Calu3 (cell line): ENCODE results near the gene MYCBP. TPM values are rescaled to one million over a fixed set of nuclear protein-coding genes. Genes with fewer than 3 reads are reported as not detected.

Experiments used
- BruUV-seq: library from RNA; stranded (reverse); fragments of 400-500 nt; replicated peaks from 2 replicates; lab custom pipeline; 2021; lab: Mats Ljungman, UMichigan
- CTCF ChIA-PET: fragments of 300-600 bp; sonication (Branson Sonifier 250); formaldehyde crosslinking; loops from one replicate; lab custom pipeline; 2022; ENCODE audit warnings: antibody characterized with exemption; lab: Charles Lee
- DNase-seq: peaks from one replicate; pipeline ENCODE4 v3.0.0; 2022
- H3K27ac Mint-ChIP-seq: one replicate; pipeline ENCODE4 v1.8.0; 2022; ENCODE audit warnings: mixed read lengths; ENCODE audit not compliant: unreplicated experiment
- H3K27me3 Mint-ChIP-seq: one replicate; pipeline ENCODE4 v1.8.0; 2022; ENCODE audit warnings: mixed read lengths; ENCODE audit not compliant: unreplicated experiment
- H3K36me3 Mint-ChIP-seq: one replicate; pipeline ENCODE4 v1.8.0; 2022; ENCODE audit warnings: mild to moderate bottlenecking, moderate library complexity, mixed read lengths; ENCODE audit not compliant: insufficient read depth, unreplicated experiment
- H3K4me1 Mint-ChIP-seq: one replicate; pipeline ENCODE4 v1.8.0; 2022; ENCODE audit warnings: mild to moderate bottlenecking, low read depth, mixed read lengths; ENCODE audit not compliant: unreplicated experiment
- H3K4me3 Mint-ChIP-seq: one replicate; pipeline ENCODE4 v1.8.0; 2022; ENCODE audit warnings: mild to moderate bottlenecking, low read depth, moderate library complexity, mixed read lengths; ENCODE audit not compliant: unreplicated experiment
- H3K9me3 Mint-ChIP-seq: one replicate; pipeline ENCODE4 v1.8.0; 2022; ENCODE audit warnings: low read depth, mixed read lengths; ENCODE audit not compliant: unreplicated experiment
- CTCF ChIP-seq: fragments of 200-600 bp; IDR thresholded peaks from one replicate; pipeline ENCODE4 v1.8.0; 2022; ENCODE audit warnings: antibody characterized with exemption; ENCODE audit not compliant: unreplicated experiment
- intact Hi-C: fragments of 100-400 bp; cut with micrococcal nuclease; formaldehyde crosslinking; loops from one replicate; pipeline ENCODE4 v1.10.0; 2022; ENCODE audit not compliant: unreplicated experiment
- total RNA-seq: library from RNA; stranded (reverse); gene quantifications from 2 replicates; pipeline ENCODE4 v1.2.3, GENCODE V29; 2022

MYCBP gene
- total RNA-seq, 1 experiment from 2014 or later: 25.9 TPM

DNA sequence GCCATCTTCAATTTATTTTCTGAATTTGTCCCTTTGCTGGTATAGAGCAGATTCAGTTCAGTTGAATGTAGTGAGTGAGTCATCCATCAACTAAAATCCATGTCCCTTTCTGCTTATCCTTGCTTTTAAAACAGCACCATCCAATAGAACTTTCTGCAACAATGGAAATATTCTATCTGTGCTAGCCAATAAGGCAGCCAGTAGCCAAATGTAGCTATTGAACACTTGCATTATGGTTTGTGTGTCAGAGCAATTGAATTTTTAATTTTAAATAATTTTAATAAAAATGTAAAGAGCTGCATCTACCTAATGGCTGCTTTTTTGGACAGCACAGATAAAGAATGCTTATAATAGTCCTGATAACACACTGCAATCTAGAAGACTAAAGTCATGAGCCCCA, 8.3 kb upstream of the MYCBP start, which contains the start of gene GJA9:
Gene GJA9, minus strand, starts transcription at position 101 of the 400 bp plus-strand sequence. CDS start 5,489 bp downstream, outside the sequence.
- intact Hi-C loops: no loop called here
- no TSS peak for BruUV-seq

GRCh38 chr1:38875811-38876210, 2.7 kb upstream of the MYCBP start:
- no peak overlapping the region for H3K27ac Mint-ChIP-seq
- intact Hi-C loops: no loop called here
- H3K36me3 Mint-ChIP-seq: peaks cover 27% of the 10 kb centered on the region
- CTCF ChIA-PET: interaction anchor here (0.6 kb wide), 1 partner anchor 255 kb away, joined by 3 read pairs; no protein-coding TSS in a partner anchor
- no peak overlapping the region for H3K4me3 Mint-ChIP-seq
- BruUV-seq: no TSS peak
- no peaks in the 10 kb centered on the region for H3K9me3 Mint-ChIP-seq
- H3K27me3 Mint-ChIP-seq: no peaks in the 10 kb centered on the region
- no peak for TF ChIP-seq CTCF
- DNase-seq: no peak
- H3K4me1 Mint-ChIP-seq: peaks cover 14% of the 10 kb centered on the region

More for the DNA sequence above, 8.3 kb upstream of the MYCBP start, which contains the start of gene GJA9:
- no peaks in the 10 kb centered on the region for H3K36me3 Mint-ChIP-seq
- no peaks in the 10 kb centered on the region for H3K4me1 Mint-ChIP-seq
- H3K9me3 Mint-ChIP-seq: no peaks in the 10 kb centered on the region
- H3K4me3 Mint-ChIP-seq: no peak within 1 kb of the TSS
- H3K27ac Mint-ChIP-seq: no peak within 1 kb of the TSS
- H3K27me3 Mint-ChIP-seq: no peaks in the 10 kb centered on the region
- CTCF ChIA-PET: interaction anchor here (0.6 to 1.0 kb wide), 2 partner anchors 142 to 176 kb away, joined by 3 read pairs; no protein-coding TSS in a partner anchor
- DNase-seq: no peak
- no peak for TF ChIP-seq CTCF

GRCh38 chr1:38872401-38873026, 634 bp downstream of the MYCBP start:
- DNase-seq: no peak
- Mint-ChIP-seq H3K4me1 (peaks cover 14% of the 10 kb centered on the region), H3K4me3 (peak overlapping the region; percentile 83), H3K9me3 (no peaks in the 10 kb centered on the region), H3K36me3 (peaks cover 27% of the 10 kb centered on the region), H3K27me3 (no peaks in the 10 kb centered on the region), H3K27ac (peak overlapping the region; percentile 79)
- intact Hi-C loops: loop anchor here (5.0 kb wide), 2 partner anchors 120 to 220 kb away; partner anchors contain the start of gene AKIRIN1
- no peak for TF ChIP-seq CTCF
- no TSS peak for BruUV-seq
- CTCF ChIA-PET: interaction anchor here (0.9 to 1.2 kb wide), 2 partner anchors 10 to 220 kb away, joined by 3 to 4 read pairs; no protein-coding TSS in a partner anchor

GRCh38 chr1:38870996-38871395, 2.2 kb downstream of the MYCBP start:
- intact Hi-C loops: loop anchor here (5.0 kb wide), 2 partner anchors 121 to 221 kb away; partner anchors contain the start of gene AKIRIN1
- Mint-ChIP-seq H3K4me1 (peaks cover 14% of the 10 kb centered on the region), H3K27ac (no peak overlapping the region), H3K27me3 (no peaks in the 10 kb centered on the region), H3K9me3 (no peaks in the 10 kb centered on the region), H3K36me3 (peaks cover 27% of the 10 kb centered on the region), H3K4me3 (no peak overlapping the region)
- BruUV-seq: no TSS peak
- DNase-seq: no peak
- no peak for TF ChIP-seq CTCF
- CTCF ChIA-PET: no interaction called here
